Trophoblast cell (in vitro differentiated cells and primary cell): ENCODE data around the gene LOXL1.
"Not testable (repeated sequence)": the region's sequence is repeated elsewhere in the genome, so short reads cannot be mapped to it uniquely, and the experiment has no call there.

Experiments
- DNase-seq, 2 donors: peaks; one replicate each; pipeline ENCODE4 v3.0.0-alpha.2; 2016
- H2AFZ ChIP-seq: 2 replicates; pipeline ENCODE4 v1.6.1; 2013; ENCODE audit warnings: low read length, moderate library complexity, mild to moderate bottlenecking; ENCODE audit not compliant: insufficient read depth, poor library complexity
- H2AK5ac ChIP-seq: 2 replicates; pipeline ENCODE4 v1.6.1; 2013; ENCODE audit warnings: mild to moderate bottlenecking, low read length
- H2BK120ac ChIP-seq: 2 replicates; pipeline ENCODE4 v1.6.1; 2013; ENCODE audit warnings: low read length, mild to moderate bottlenecking, moderate library complexity; ENCODE audit not compliant: insufficient read depth, poor library complexity
- H2BK12ac ChIP-seq: 2 replicates; pipeline ENCODE4 v1.6.1; 2013; ENCODE audit warnings: mild to moderate bottlenecking, low read length, moderate library complexity
- H2BK5ac ChIP-seq: 2 replicates; pipeline ENCODE4 v1.6.1; 2013; ENCODE audit warnings: low read length, low read depth, moderate library complexity, mild to moderate bottlenecking; ENCODE audit not compliant: poor library complexity
- H3K14ac ChIP-seq: 2 replicates; pipeline ENCODE4 v1.6.1; 2013; ENCODE audit warnings: mild to moderate bottlenecking, low read length
- H3K18ac ChIP-seq: 2 replicates; pipeline ENCODE4 v1.6.1; 2013; ENCODE audit warnings: mild to moderate bottlenecking, low read length
- H3K23ac ChIP-seq: 2 replicates; pipeline ENCODE4 v1.6.1; 2013; ENCODE audit warnings: low read length
- H3K27ac ChIP-seq: 2 replicates; pipeline ENCODE4 v1.5.1; 2013; ENCODE audit warnings: low read depth, mild to moderate bottlenecking, inconsistent platforms, low read length, moderate library complexity
- H3K27me3 ChIP-seq: 2 replicates; pipeline ENCODE4 v1.6.1; 2013; ENCODE audit warnings: inconsistent platforms, mild to moderate bottlenecking, low read length, moderate library complexity; ENCODE audit not compliant: insufficient read depth
- H3K36me3 ChIP-seq, 2 experiments: 1 replicate in 1 of 2; 2 replicates in 1 of 2; pipeline ENCODE4 v1.6.1; 2013; ENCODE audit warnings: low read length in 2 of 2, mild to moderate bottlenecking in 2 of 2, moderate library complexity in 1 of 2; ENCODE audit not compliant: insufficient read depth in 2 of 2, control insufficient read depth in 1 of 2
- H3K4ac ChIP-seq: 2 replicates; pipeline ENCODE4 v1.6.1; 2013; ENCODE audit warnings: low read depth, mild to moderate bottlenecking, low read length, moderate library complexity
- H3K4me1 ChIP-seq, 2 experiments: 1 replicate in 1 of 2; 2 replicates in 1 of 2; pipeline ENCODE4 v1.6.1; 2013; ENCODE audit warnings: low read length in 2 of 2, mild to moderate bottlenecking in 2 of 2, moderate library complexity in 1 of 2; ENCODE audit not compliant: insufficient read depth in 2 of 2, control insufficient read depth in 1 of 2
- H3K4me2 ChIP-seq: 2 replicates; pipeline ENCODE4 v1.6.1; 2013; ENCODE audit warnings: inconsistent platforms, mild to moderate bottlenecking, low read length, moderate library complexity
- H3K4me3 ChIP-seq: 2 replicates; pipeline ENCODE4 v1.5.1; 2013; ENCODE audit warnings: mild to moderate bottlenecking, low read depth, low read length, inconsistent platforms
- H3K79me1 ChIP-seq: one replicate; pipeline ENCODE4 v1.6.1; 2013; ENCODE audit warnings: low read length
- H3K79me2 ChIP-seq: 2 replicates; pipeline ENCODE4 v1.6.1; 2013; ENCODE audit warnings: low read length, mild to moderate bottlenecking; ENCODE audit not compliant: control insufficient read depth, insufficient read depth, poor library complexity
- H3K9ac ChIP-seq: 2 replicates; pipeline ENCODE4 v1.6.1; 2013; ENCODE audit warnings: mild to moderate bottlenecking, low read length
- H3K9me3 ChIP-seq: 2 replicates; pipeline ENCODE4 v1.6.1; 2013; ENCODE audit warnings: low read depth, mild to moderate bottlenecking, control low read depth, inconsistent platforms, low read length; ENCODE audit not compliant: insufficient read depth
- H4K12ac ChIP-seq: 2 replicates; pipeline ENCODE4 v1.6.1; 2013; ENCODE audit warnings: low read depth, mild to moderate bottlenecking, low read length, moderate library complexity
- H4K8ac ChIP-seq: 2 replicates; pipeline ENCODE4 v1.6.1; 2013; ENCODE audit warnings: low read depth, mild to moderate bottlenecking, low read length, moderate library complexity
- H4K91ac ChIP-seq: one replicate; pipeline ENCODE4 v1.6.1; 2013; ENCODE audit warnings: low read depth, mild to moderate bottlenecking, low read length, moderate library complexity
- WGBS: extraction: QIAGEN DNeasy Blood & Tissue Kit; methylation state at CpG from one replicate; pipeline ENCODE4 v1.1.7; 2013; ENCODE audit warnings: missing lambda C conversion rate; ENCODE audit not compliant: insufficient read length, insufficient coverage; ENCODE audit errors: extremely low coverage; 5-methylcytosine and 5-hydroxymethylcytosine counted together

Gene LOXL1

DNA sequence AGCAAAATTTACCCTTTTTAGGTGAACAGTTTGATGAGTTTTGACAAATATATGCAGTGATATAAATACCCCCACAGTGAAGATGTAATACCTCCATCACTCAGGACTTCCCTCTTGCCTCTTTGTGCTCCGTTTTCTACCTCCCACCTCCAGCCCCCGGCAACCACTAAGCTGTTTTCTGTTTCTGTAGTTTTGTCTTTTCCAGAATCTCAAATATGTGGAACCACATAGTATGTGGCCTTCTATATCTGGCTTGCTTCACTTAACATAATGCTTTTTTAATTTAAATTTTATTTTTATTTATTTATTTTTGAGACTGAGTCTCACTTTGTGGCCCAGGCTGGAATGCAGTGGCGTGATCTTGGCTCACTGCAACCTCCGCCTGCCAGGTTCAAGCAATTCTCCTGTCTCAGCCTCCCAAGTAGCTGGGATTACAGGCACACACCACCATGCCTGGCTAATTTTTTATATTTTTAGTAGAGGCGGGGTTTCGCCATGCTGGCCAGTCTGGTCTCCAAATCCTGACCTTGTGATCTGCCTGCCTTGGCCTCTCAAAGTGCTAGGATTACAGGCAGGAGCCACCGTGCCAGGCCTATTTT is 34.3 kb downstream of the LOXL1 start:
- not testable (repeated sequence) for H2AFZ ChIP-seq, H4K8ac ChIP-seq, H4K91ac ChIP-seq, H3K23ac ChIP-seq, H3K79me1 ChIP-seq, H3K36me3 ChIP-seq, H4K12ac ChIP-seq, H3K4me1 ChIP-seq, H2BK5ac ChIP-seq, H3K14ac ChIP-seq, H3K4me3 ChIP-seq, H3K27me3 ChIP-seq, H3K4me2 ChIP-seq, DNase-seq, H3K4ac ChIP-seq, H3K27ac ChIP-seq, H3K9ac ChIP-seq, H3K18ac ChIP-seq, H2BK12ac ChIP-seq, H3K79me2 ChIP-seq, H2AK5ac ChIP-seq, H3K9me3 ChIP-seq, H2BK120ac ChIP-seq
- WGBS: no CpG with 5 or more reads among the region's 7 CpGs

DNA sequence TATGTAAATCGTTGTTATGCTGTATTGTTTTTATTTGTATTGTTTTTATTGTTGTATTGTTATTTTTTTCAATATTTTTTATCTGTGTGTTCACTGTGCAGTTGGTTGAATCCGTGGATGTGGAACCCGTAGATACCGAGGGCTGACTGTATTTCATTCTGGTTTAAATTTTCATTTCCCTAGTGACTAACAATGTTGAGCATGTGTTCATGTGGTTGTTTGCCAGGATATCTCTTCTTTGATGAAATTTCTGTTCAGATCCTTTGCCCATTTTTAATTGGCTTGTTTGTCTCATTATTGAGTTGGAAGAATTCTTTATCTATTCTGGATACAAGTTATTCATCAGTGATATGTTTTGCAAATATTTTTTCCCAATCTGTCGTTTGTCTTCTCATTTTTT is 36.2 kb downstream of the LOXL1 start:
- H3K79me2 ChIP-seq: no peaks in the 10 kb centered on the region
- H3K27me3 ChIP-seq: no peaks in the 10 kb centered on the region
- no peak overlapping the region for H2AK5ac ChIP-seq
- no peak overlapping the region for H3K18ac ChIP-seq
- H3K14ac ChIP-seq: no peak overlapping the region
- no peak overlapping the region for H3K9ac ChIP-seq
- no peak overlapping the region for H2BK5ac ChIP-seq
- H3K79me1 ChIP-seq: no peaks in the 10 kb centered on the region
- H4K8ac ChIP-seq: no peak overlapping the region
- no peaks in the 10 kb centered on the region for H3K9me3 ChIP-seq
- H3K4me1 ChIP-seq: peaks cover 3 to 6% of the 10 kb centered on the region in 2 experiments
- no peak overlapping the region for H2BK120ac ChIP-seq
- DNase-seq: no peak
- no peak overlapping the region for H2AFZ ChIP-seq
- WGBS: no CpG with 5 or more reads among the region's 5 CpGs
- no peak overlapping the region for H3K23ac ChIP-seq
- H4K91ac ChIP-seq: no peak overlapping the region
- no peak overlapping the region for H4K12ac ChIP-seq
- H3K4ac ChIP-seq: no peak overlapping the region
- no peak overlapping the region for H3K4me2 ChIP-seq
- H2BK12ac ChIP-seq: no peak overlapping the region
- no peaks in the 10 kb centered on the region for H3K36me3 ChIP-seq
- H3K4me3 ChIP-seq: no peak overlapping the region
- no peak overlapping the region for H3K27ac ChIP-seq

DNA sequence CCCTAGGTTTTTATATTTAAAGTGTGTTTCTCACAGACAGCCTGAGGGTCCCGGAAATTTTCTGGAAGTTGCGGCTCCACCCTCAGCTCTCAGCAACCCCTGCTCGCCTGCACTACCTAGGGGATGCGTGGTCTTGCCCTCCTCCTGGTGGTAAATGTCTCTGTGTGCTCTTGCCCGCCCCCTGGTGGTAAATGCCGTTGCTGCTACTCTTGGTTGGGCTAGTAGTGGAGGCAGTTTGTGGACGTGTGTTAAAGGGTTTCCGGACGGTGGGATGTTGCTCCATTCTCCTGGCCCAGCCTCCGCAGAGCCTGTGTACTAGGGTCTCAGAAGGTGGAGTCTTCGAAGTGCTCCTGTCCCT is 38.5 kb downstream of the LOXL1 start:
- no peak overlapping the region for H3K27ac ChIP-seq
- no peak overlapping the region for H3K23ac ChIP-seq
- H2AK5ac ChIP-seq: no peak overlapping the region
- no peak overlapping the region for H3K9ac ChIP-seq
- peak; percentile 56 to 92 for DNase-seq
- peak overlapping the region; percentile 30 for H2BK12ac ChIP-seq
- H3K79me1 ChIP-seq: no peaks in the 10 kb centered on the region
- H3K4ac ChIP-seq: no peak overlapping the region
- no peaks in the 10 kb centered on the region for H3K9me3 ChIP-seq
- no peaks in the 10 kb centered on the region for H3K36me3 ChIP-seq
- H3K14ac ChIP-seq: no peak overlapping the region
- peak overlapping the region; percentile 19 for H4K12ac ChIP-seq
- peaks cover 3 to 12% of the 10 kb centered on the region in 2 experiments for H3K4me1 ChIP-seq
- H3K79me2 ChIP-seq: no peaks in the 10 kb centered on the region
- peak overlapping the region; percentile 51 for H4K8ac ChIP-seq
- H2BK5ac ChIP-seq: no peak overlapping the region
- no peak overlapping the region for H4K91ac ChIP-seq
- H3K4me2 ChIP-seq: peak overlapping the region; percentile 41
- no peak overlapping the region for H3K18ac ChIP-seq
- no CpG with 5 or more reads among the region's 11 CpGs for WGBS
- no peak overlapping the region for H2BK120ac ChIP-seq
- H2AFZ ChIP-seq: peak overlapping the region; percentile 63
- H3K4me3 ChIP-seq: no peak overlapping the region
- H3K27me3 ChIP-seq: no peaks in the 10 kb centered on the region

DNA sequence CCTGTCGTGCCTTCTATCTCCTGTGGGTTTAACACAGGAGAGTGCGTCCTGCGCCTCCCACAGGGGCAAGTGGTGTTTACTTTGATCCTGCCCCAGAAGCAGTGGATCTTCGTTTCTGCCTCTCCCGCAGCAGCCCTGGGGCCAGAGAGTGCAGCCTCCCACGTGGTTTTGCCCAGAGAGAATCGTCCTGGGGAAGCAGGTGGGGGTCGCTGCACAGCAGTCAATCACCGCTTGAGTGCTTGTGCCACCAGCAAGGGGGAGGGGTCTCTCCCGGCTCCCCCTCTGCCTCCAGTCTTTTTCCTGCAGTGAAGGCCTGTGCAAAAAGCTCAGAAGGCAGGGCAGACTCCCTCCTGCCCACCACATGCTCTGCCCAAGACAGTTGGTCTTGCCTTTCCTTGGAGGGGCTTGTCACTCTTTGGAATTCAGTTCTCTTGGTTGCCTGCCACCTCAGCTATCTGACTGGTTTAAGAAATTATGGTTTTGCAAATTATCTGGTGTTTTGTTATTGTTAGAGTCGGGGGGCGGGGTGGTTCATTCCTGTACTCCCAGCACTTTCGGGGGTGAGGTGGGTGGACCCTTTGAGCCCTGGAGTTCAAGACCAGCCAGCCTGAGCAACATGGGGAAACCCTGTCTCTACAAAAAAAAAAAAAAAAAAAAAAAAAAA is 39.0 kb downstream of the LOXL1 start:
- H2AFZ ChIP-seq: peak overlapping the region; percentile 63
- H3K27ac ChIP-seq: no peak overlapping the region
- DNase-seq: no peak
- H3K18ac ChIP-seq: no peak overlapping the region
- H3K79me1 ChIP-seq: no peaks in the 10 kb centered on the region
- H3K36me3 ChIP-seq: no peaks in the 10 kb centered on the region
- no peak overlapping the region for H2BK5ac ChIP-seq
- H4K91ac ChIP-seq: no peak overlapping the region
- WGBS: no CpG with 5 or more reads among the region's 13 CpGs
- H3K9me3 ChIP-seq: no peaks in the 10 kb centered on the region
- H3K4ac ChIP-seq: no peak overlapping the region
- H4K12ac ChIP-seq: peak overlapping the region; percentile 19
- H2BK12ac ChIP-seq: peak overlapping the region; percentile 30
- H4K8ac ChIP-seq: peak overlapping the region; percentile 51
- H3K4me1 ChIP-seq: peaks cover 3 to 12% of the 10 kb centered on the region in 2 experiments
- no peak overlapping the region for H3K4me3 ChIP-seq
- H2AK5ac ChIP-seq: no peak overlapping the region
- H3K79me2 ChIP-seq: no peaks in the 10 kb centered on the region
- no peak overlapping the region for H2BK120ac ChIP-seq
- H3K14ac ChIP-seq: no peak overlapping the region
- no peak overlapping the region for H3K9ac ChIP-seq
- no peaks in the 10 kb centered on the region for H3K27me3 ChIP-seq
- peak overlapping the region; percentile 41 for H3K4me2 ChIP-seq
- no peak overlapping the region for H3K23ac ChIP-seq
